Activated T-helper 9 cell treated with anti-CD3 and anti-CD28 coated beads, Interleukin-2, amount 50 U/mL, for 16 hours (primary cell): ENCODE results near the gene OTUD6A.

ENCODE experiments used
- DNase-seq: peaks from one replicate; pipeline ENCODE4 v3.0.0-alpha.2; 2020; ENCODE audit warnings: low read depth

OTUD6A gene, protein sequence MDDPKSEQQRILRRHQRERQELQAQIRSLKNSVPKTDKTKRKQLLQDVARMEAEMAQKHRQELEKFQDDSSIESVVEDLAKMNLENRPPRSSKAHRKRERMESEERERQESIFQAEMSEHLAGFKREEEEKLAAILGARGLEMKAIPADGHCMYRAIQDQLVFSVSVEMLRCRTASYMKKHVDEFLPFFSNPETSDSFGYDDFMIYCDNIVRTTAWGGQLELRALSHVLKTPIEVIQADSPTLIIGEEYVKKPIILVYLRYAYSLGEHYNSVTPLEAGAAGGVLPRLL

DNA sequence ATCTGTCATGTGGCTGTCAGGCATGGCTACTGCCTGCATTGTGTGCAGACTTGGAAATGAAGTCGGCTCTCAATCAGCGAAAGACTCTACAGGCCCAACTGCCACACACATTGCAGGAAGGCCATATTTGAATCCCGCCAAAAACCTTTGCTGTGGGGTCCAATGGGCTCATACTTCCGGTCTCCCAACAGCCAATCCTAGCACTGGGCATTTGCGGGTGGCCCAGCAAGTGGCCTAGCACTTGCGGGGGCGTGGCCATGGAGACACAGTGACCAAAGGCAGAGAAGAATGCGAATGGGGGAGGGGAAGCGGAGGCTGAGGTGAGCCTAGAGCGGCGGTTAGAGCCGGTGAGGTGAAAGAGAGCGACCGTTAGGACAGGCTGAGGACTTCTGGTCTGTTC, at the start of gene OTUD6A:
Gene OTUD6A (plus strand): TSS at position 382 of the 400 bp plus-strand sequence. CDS start 68 bp downstream, outside the sequence.
- no peak for DNase-seq

DNA sequence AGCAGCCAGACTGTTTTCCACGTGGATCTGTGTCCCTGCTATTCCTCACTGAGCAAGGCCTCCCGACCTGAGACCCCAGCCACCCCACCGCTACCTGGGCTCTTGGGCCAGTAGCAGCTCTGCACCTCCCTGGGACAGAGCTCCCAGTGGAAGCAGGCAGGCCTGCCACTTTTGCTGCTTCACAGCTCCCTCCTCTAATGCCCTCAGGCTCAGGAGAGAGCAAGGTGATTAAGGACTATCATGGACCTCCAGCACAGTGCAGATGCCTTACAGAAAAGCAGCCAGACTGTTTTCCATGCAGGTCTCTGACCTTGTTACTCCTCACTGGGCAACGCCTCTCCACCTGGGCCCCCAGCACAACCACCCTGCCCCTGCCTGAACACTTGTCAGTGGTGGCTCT, 49.5 kb upstream of the OTUD6A start:
- DNase-seq, result no peak

DNA sequence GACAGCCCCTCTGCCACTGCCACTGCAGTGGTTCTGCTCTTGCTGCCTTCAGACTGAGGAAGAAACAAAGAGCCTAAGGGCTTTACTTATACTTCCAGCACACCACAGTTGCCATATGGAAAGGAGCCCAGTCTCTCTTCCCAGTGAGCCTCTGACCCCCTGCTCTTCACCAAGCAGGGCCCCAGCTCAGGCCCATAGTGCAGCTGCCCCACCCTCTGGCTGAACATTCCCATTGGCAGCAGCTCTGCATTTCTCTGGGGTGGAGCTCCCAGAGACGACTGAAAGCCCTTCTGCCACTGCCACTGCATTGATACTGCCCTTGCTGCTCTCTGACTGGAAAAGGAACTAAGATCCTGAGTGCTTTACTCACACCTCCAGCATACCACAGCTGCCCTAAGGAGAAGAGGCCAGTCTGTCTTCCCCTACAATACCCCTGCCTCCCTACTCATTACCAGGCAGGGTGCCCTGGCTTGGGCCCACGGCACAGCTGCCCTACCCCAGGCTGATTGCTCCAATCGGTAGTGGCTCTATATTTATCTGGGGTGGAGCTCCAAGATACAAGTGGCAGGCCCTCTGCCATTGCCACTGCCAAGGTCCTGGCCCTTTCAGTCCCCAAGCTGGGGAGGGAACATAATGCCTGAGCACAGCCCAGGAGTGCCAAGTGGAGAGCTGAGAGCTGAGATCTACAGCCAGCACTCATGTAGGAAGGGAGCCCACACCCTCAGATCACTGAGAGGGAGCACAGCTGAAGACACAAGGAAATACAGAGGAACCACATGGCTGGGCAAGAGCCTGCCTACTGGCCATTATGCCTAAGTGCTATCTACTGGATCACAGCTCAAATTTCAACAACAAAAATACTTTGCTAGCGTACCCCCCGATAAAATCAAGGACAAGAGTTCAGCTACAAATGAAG, 48.5 kb upstream of the OTUD6A start:
- no peak for DNase-seq

DNA sequence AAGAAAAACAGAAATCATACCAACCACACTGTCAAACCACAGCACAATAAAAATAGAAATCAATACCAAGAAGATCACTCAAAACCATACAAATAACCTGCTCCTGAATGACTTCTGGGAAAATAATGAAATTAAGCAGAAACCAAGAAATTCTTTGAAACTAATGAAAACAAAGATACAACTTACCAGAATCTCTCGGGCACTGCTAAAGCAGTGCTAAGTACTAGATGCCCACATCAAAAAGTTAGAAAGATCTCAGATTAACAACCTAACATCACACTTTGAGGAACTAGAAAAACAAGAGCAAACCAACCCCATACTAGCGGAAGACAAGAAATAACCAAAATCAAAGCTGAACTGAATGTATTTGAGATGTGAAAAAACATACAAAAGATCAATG, 45.7 kb upstream of the OTUD6A start:
- no peak for DNase-seq

DNA sequence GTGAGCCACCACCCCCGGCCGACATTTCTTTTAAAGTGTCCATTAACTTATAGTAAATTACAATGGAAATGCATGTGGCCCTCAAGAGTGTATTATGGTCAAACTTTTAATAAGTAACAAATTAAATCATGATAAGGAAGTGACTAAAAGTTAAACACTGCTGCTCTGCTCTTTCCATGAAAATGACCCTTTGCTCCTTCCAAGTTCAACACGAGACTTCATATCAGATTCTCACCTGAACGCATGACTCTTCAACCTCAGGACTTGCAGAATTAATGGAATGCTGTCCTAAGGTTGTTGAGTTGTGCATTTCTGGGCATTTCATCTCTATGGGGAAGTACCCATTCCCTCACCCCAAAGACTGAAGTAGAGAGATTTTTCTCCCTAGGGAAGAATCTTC, 39.6 kb upstream of the OTUD6A start:
- DNase-seq, result no peak

DNA sequence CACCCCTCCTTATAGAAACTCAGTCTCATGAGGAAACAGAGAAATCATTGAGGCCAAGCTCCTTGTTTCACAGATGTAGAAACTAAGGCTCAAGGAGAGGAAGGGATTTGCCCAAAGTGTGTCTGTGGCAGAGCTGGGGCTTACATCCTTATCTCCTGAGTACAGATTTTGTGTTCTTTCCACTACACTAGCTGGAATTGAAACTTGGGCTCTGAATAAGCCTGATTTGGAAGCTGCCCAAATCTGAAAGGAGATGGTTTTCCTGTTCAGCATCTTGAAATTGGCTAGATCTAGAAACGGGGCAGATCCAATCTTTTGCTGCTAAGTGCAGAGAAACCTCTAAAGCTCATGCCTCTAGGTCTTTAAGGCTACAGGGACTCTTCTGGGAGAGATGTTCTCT, 36.8 kb upstream of the OTUD6A start:
- DNase-seq, result no peak

DNA sequence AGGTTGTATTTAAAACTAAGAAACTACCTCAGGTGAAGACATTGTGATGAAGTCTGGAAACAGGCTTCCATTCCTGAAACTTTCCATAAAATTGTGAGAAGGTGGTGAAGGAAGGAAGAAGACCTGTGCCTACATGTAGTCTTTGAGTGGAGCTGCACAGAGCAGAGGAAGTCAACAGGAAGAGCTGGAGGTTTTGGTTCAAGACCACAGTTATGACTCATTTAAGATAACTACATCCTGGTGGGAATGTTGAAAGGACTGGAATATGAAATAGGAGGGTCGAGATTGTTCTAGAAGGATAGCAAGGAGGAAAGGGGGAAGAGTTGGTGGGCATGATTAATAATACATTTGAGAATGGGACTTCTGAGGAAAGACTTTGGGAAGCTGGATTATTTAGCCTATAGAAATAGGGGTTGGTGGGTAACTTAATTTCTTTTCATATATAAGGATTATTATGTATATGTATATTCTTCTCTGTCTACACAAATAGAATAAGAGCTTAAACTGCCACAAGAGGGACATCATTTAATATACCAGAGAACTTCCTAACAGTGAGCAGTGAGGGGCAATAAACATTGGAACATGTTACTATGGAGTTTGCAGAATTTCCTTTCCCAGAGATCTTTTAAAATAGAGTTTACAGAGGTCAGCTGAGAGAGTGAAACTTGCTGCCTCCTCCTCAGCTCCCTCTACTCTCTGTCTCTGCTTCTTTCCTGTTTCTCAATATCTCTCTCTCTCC, 36.0 kb upstream of the OTUD6A start:
- DNase-seq, result no peak

DNA sequence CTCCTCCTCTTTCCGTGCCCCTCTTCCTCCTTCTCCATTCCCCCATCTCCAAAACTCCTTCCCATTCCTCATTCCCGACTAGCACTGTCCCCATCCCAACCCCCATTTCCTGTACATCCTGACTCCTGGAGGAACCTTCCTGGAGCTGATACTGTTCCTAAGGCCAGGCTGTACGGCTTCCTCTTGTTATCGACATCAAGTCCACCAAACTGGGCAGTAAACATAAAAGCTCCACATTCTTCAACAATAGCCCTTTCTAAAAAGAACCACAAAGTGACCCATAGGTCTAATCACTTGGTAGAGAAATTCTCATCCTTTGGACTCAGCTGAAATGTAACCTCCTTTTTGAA, 35.4 kb upstream of the OTUD6A start:
- DNase-seq, result no peak

DNA sequence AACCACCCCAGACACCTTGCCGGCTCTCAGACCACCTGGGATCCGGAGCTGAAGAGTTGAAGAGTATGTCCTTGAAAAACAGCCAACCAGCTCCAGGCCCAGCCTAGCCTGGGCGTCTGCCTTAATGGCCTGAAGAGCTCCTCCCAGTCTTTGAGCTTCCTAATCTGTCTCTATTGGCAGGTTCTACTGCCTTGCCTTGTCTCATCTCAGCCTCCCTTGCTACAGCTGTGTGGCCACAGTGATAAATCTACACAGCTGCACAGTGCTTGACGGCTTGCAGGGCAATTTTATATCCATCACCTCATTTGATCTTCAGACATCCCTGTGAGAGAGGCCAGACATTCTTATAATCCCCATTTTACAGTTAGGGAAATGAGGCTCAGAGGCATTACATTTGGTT, 32.4 kb upstream of the OTUD6A start:
- DNase-seq, result no peak

DNA sequence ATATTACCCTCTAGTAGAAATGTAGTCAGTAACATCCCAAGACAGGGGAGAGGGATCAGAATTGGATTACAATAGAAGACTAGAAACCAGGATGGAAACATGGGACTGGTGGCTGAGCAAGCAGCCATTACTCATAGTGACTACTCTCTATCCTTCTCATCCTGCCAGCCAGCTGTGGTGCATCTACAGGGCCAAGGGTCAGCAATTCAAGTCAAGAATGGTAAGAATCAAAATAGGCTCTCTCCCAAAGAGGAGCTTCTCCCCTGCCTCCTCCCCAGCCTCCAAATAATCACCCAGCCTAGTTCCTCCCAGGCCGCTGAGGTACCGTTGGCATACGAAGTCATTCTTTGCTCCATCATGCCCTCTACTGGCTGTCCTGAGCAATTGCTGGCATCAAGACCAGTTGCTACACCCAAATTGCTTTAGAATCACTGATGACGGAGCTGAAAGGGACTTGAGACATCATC, 31.9 kb upstream of the OTUD6A start:
- DNase-seq, result no peak

DNA sequence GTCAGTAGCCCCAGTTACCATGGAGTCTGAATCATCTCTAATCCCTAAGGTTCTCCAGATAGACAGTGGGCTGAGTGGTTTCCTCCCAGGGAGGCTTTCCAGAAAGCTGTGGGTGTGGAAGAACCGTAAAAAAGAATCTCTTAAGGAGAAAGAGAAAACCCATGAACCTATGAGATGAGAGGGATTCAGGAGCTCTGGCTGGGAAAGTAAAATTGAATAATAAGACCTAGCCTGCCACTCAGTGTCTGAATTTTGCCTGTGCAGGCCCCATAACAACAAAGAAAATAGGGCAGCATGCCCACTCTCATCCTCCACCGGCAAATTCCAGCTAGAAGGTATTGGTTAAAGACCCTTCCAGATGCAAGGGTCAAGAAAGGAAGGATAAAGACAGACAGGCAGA, 29.5 kb upstream of the OTUD6A start:
- DNase-seq, result no peak

DNA sequence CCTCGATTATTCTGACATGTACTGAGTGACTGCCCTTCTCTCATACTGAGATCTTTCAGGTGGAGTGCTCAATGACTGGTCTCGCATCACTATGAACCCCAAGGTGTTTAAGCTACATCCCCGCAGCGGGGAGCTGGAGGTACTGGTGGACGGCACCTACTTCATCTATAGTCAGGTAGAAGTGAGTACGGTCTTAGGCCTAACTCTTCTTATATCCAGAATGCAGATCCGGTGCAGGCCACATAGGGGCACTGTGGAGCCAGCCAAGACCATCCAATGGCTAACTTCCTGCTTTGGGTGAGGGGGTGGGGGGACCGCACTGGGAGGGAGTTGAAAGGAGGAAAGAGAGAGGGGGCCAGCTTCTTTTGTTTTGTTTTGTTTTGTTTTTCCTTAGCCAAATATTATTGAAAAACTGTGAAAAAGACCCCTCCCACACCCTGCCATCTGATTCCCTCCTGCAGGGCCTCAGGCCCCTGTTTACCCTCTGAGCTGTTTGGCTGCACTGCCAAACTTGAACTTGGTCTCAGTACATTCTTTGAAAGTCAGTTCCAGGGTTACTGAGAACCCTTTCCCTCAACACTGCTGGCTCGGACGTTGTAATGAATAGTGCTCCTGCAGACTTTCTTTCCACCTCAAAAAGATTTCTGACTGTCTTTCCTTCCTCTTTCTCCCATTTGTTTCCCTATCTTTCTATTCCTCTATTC, 28.8 kb upstream of the OTUD6A start:
- DNase-seq, result no peak

DNA sequence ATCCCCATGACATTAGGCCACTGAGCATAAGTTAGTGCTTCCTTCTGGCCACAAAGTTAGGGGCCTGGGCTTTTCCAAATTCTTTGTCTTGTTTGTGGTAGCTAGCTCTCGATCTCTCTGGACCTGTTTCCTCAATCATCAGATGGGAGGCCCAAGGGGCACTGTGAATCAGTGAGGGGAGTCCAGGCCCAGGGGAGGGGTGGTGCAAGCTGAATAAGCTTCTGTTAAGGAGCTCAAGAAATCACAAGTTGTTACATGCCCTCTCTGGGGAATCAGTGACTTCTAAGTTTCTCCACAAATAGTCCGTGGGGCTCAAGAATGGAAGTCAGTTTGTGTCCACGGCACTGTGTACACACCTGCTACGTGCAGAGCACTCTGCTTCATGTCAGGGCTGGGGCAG, 27.6 kb upstream of the OTUD6A start:
- DNase-seq, result no peak

DNA sequence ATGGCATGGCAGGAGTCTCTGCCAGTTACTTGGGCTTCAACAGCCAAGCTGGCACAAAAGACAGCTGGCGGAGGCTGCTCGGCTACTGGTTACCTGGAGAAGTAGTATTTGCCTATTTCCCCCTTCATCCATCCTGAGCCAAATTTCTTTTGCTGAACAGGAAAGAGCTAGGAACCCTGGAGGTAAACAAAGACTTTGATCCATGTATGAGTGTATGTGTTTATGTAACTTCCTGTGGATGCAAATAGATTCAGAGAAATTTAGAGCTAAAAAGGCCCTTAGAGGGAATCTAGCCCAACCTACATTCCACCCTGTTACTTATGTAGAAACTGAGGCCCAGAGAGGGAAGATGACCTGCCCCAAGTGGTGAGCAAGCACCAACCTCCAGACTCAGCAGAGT, 23.7 kb upstream of the OTUD6A start:
- no peak for DNase-seq

DNA sequence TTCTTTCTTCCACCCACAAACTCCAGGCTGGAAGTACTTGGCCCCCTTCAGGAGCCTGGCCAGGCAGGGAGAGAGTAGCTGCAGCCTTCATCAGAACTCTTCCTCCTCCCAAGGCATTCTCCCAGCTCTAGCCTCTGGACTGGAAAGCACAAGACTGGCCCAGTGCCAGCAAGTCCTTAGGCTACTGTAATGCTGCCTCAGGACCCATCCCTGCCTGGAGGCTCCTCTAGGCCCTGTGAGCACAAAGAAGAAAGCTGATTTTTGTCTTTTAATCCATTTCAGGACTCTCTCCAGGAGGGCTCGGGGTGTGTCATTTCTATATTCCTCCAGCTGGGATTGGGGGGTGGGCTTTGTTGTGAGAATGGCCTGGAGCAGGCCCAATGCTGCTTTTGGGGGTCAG, 23.3 kb upstream of the OTUD6A start:
- no peak for DNase-seq

DNA sequence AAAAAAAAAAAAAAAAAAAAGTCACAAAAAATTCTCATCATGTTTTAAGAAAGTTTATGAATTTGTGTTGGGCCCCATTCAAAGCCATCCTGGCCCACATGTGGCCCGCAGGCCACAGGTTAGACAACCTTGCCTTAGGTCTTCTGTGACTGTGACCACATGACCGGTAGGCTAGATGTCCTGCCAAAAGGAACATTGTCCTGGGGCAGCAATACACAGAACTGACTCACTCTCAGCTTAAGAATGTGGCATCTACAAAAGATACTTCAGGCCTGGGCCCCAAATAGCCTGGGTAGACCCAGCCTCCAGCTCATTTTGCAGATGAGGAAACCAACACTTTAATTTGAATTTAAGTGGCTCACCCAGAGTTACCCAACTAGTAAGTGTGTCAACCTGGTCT, 22.5 kb upstream of the OTUD6A start:
- no peak for DNase-seq

DNA sequence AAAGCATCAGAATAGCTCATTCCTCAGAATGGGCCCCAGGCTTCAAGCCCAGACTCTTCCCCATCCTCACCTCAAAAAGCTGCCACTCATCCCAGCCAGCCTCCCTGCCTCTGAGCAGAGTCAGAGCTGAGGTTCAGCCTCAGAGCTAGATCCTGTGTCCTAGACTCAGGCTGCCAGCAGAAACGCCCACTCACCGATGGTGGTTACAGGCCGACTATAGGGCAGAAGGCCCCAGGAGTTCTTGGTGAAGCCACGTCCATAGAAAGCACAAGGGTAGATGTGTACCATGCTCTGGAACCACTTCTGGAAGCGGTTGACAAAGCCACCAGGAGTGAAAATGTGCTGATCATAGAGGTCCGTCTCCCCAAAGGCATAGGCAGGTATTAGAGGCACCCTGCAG, 20.3 kb upstream of the OTUD6A start:
- DNase-seq, result no peak

DNA sequence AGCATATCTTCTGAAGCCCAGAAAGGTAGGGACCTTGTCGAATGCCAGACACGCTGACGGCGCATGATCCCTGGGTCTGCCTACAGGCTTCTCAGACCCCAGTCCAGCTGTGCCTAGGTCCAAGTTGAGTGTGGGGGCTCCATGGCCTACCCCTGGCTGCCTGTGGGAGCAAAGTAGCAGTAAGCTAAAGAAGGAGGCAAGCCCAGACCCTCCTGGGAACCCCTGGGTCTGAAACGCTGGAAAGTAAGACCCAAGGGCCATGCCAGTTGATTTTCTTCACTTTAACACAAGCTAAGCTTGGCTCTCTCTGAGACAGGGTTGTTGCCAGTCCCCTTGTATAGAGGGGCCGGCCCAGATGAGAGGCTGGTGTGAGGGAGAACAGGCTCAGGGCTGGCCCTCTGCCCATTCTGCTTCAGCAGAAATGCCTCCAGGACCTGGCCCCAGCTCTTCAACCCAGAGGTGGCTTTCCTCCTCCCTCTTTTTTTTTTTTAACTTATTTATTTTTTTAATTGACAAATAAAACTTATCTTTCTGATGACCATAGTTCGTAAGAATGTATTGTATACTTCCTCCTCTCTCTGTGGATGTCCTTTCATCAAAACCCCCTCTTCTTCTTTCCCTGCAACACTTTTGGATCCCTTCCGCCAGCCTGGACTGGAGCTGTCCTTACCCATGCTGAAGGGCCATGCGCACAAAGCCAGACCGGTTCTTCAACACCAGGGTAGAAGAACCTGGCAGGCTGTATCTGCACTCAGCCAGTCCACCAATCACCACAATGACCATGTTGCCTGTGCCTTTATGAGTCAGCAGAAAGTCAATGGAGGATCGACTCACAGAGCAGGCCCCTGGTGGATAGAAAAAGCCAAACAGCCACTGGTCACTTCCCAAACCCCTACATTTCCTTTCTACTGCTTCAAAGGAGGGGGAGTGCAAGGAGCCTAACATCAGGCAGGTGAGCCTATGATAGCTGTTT, 19.6 kb upstream of the OTUD6A start:
- no peak for DNase-seq

DNA sequence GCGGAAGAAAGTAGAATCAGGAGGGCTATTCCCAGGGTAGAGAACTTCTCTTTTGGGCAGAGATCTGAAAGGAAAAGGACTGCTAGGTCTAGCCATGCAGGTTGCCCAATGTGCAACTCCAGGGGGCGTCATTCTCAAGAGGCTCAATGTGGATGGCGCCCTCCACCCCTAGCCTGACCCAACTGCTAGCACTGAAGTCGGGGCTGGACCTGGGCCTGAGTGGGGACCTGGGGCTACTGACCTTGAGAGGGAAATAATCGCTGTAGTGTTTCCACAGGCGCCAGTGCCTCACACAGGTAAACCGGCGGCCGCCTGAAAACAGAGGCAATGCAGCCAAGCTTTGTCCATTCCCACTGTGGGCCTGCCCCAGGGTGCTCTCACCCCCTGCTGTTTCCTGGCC, 18.6 kb upstream of the OTUD6A start:
- DNase-seq, result no peak

DNA sequence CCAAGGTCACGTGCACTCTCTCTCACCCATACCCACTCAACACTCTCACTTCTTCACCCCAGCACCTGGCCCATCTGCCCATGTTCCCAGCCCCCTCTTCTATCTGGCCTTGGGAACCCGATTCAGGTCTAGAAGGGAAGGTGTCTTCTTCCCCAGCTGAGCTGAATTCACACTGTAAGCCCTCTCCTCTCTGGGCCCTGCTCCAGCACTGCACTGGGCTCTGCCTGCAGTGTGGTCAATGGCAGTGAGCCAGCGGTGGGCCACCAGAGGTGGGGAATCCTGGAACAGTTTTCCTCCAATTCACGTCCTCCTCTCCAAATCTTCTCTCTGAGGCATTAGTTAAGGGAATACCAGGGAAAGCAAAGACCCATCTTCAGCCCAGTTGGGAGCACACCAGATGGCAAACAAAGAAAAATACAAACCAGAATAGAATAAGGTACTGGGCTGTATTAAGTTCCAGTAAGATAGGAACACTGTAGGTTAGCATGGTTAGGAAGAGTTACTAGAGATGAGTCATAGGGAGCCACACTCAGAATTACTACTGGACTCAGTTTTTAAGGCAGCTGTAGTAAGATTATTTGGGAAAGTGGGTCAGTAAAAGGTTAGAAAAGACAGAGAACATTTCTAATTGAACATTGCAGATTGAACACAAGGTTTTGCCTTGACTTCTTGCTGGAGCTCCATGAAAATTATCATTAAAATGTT, 17.6 kb upstream of the OTUD6A start:
- no peak for DNase-seq
